Hematopoietic multipotent progenitor cell (in vitro differentiated cells): Measurements from ENCODE around the gene IMMT. TPM values are rescaled to one million over a fixed set of nuclear protein-coding genes. Genes with fewer than 3 reads are reported as not detected.
"Not testable (repeated sequence)": the region's sequence is repeated elsewhere in the genome, so short reads cannot be mapped to it uniquely, and the experiment has no call there.

Source experiments
- DNase-seq, 3 donors: peaks; one replicate each; pipeline ENCODE4 v3.0.0-alpha.2; 2011 to 2015; ENCODE audit warnings: low read depth in 2 of 3, low spot score in 2 of 3
- total RNA-seq: library from RNA; depleted of rRNA; stranded (reverse); fragments of >200 nt; gene quantifications from one replicate; pipeline ENCODE4 v1.2.3, GENCODE V29; 2012

Gene IMMT
- total RNA-seq: 36.1 TPM

- DNase-seq: peak; percentile 89 to 95 (median 94)
Observed at GRCh38 chr2:86195055-86195807, at the start of gene IMMT. IMMT (minus strand) TSS chr2:86195462; CDS start chr2:86195382, 80 bp downstream.

DNA sequence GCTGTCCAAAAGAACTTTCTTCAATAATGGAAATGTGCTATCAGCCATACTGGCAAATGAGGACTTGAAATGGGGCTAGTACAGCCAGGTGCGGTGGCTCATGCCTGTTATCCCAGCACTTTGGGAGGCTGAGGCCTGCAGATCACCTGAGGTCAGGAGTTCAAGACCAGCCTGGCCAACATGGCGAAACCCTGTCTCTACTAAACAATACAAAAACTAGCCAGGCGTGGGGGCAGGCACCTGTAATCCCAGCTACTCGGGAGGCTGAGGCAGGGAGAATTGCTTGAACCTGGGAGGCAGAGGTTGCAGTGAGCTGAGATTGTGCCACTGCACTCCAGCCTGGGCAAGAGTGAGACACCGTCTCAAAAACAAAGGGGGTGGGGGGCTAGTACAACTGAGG, 49.5 kb upstream of the IMMT start:
- DNase-seq: not testable (repeated sequence)

DNA sequence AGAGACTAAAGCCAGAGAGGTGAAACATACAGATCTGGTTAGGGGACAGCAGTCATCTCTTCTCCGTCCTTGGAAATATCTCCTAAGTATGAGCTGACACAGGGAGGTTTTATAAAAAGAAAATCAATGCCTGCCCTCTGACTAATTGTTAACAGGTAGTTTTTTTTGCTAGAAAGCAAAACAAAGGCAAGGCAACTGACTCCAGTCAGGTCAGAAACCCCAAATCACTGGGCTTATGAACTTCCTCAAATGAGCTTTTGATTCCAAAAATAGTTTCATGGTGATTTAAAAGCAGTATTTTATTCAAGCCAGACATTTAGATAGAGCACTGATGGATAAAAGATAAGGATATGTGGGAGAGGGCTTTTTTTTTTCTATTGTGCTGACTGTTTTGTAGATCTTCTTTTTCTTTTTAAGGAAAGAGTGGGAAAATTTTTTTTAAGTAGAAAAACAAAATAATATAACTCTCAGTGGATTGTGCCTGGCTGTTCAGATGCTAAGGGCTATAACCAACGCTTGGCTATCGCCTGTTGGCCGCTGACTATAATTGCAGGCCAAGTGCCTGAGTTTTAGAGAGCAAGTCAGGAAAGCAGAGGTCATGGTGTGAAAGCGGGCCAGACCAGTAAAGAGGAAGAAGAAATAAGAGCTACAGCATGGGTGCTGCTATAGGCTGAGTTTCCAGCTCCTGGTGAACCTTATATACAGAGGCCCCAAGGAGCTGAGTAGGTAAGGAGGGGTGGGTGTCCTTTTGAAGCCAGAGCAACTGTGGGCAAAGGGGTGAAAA, 48.9 kb upstream of the IMMT start:
- peak in 1 of 3 donors; percentile 62 for DNase-seq

GRCh38 chr2:86243272-86243671, 48.0 kb upstream of the IMMT start:
- DNase-seq: no peak

GRCh38 chr2:86241611-86242010, 46.3 kb upstream of the IMMT start:
- no peak for DNase-seq

GRCh38 chr2:86240251-86240650, 45.0 kb upstream of the IMMT start:
- no peak for DNase-seq

- DNase-seq: no peak
Observed at GRCh38 chr2:86239745-86240144, 44.5 kb upstream of the IMMT start.

DNA sequence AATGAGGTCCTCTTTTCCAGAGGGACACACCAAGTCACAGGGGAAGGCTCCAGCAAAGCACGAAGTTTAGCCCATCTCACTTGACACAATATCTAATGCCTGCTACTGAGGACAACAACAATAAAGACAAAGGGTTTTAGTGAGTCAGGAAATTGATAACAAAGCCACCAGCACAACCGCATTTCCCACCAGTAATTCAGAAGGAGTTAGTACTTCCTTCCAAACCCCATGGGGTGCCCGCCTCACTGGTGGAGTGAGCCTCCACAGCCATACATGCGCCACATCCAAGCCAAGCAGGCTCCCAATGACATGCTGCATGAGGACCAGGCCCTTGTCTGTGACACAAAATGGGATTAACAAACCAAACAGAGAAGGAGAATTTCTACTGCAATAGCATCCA, 44.1 kb upstream of the IMMT start:
- DNase-seq: peak in 1 of 3 donors; percentile 34

GRCh38 chr2:86238354-86238753, 43.1 kb upstream of the IMMT start:
- DNase-seq: peak in 2 of 3 donors; percentile 54 to 56

DNA sequence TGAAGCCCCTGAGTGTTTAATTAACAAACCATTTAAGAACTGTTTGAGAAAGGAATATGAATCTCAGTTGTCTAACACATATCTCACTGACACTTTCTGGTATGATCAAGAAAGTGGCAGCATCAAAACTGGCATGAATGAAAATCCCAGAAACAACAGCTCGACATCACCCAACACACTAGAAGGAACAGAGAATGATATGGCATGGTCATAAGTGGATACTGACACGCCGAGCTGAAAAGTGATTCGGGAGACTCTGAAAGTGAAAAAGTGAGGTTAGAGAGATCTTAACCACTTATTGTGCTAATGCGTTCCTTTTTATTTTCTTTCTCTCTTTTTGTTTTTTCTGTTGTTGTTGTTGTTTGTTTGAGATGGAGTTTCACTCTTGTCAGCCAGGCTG, 41.9 kb upstream of the IMMT start:
- no peak for DNase-seq

DNA sequence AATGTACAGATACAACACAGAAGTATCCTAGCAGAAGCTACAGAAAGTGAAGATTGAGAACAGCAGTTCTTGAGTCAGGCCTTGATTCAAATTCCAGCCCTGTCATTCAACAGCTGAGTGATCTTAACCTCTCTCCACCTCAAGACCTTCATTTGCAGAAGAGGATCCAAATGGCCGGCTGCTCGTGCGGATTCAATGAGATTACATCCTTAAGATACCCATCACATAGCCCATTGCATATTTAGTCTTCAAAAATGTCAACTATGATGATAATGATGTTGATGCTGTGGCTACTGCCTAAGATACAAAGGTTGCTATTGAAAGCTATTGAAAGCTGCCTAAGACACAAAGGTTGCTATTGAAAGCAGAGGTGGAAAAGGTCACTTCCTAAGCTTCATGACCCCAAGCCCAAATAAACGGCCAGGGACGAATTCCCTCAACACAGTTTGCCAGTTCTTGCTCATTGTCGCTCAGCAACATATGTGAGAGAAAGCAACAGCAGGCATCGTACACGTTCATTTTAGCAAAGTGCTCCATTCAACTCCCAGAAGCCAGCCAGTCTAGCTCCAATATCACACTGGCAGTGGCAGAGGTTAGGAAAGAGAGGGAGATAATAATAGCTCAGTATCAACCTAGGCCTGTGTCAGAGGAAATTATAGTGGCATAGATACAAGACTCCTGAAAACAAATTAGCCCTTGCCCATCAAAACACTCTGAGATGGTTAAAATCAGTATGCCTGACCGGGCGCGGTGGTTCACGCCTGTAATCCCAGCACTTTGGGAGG, 40.1 kb upstream of the IMMT start:
- no peak for DNase-seq

DNA sequence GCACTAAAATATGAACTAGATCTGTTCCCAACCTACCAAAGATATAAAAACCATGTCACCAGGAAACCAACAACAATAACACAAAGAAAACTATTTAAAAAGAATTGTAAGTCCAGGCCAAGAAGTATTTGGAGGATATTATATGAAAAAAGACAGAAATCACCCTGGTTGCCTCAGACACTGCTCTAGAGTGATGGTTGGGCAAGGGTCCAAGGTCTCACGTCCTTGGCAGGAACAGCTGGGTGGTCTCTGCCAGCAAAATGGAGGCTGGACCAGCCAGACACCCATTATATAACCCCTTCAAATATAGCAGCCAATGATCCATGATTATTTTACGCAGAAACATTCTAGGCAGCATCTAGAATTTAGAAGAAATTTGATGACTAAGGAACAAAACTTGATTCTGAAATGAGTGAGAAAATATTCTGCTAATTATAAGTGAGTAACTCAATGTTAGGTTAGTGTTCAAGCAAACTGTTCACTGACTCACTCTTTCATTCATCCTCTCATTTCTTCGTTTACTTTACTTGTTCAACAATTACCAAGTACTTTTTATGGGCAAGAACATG, 39.4 kb upstream of the IMMT start:
- DNase-seq: no peak

GRCh38 chr2:86233436-86233835, 38.2 kb upstream of the IMMT start:
- no peak for DNase-seq

- no peak for DNase-seq
Observed at GRCh38 chr2:86232910-86233309, 37.6 kb upstream of the IMMT start.

GRCh38 chr2:86232373-86232784, 37.1 kb upstream of the IMMT start:
- no peak for DNase-seq

GRCh38 chr2:86231680-86232372, 36.6 kb upstream of the IMMT start:
- no peak for DNase-seq

DNA sequence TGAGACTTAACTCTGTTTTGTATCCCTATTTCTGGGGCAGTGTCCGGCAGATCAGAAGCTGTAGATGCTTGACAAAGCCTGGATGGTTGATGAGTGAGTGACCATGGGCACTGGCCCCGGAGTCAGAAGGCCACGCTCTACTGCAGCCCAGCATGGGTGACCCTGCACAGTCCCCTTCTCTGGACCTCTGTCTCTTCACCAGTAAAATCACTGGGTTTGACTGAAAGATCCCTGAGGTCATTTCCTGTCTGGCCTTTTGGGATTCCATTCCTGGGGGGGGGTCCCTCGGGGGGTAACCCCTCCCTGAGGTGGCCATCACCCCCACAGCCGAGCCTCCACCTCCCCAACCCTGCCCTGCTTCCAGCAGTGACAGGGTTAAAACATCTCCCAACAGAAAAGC, 35.7 kb upstream of the IMMT start:
- no peak for DNase-seq

GRCh38 chr2:86229221-86229620, 34.0 kb upstream of the IMMT start:
- peak in 1 of 3 donors; percentile 60 for DNase-seq

DNA sequence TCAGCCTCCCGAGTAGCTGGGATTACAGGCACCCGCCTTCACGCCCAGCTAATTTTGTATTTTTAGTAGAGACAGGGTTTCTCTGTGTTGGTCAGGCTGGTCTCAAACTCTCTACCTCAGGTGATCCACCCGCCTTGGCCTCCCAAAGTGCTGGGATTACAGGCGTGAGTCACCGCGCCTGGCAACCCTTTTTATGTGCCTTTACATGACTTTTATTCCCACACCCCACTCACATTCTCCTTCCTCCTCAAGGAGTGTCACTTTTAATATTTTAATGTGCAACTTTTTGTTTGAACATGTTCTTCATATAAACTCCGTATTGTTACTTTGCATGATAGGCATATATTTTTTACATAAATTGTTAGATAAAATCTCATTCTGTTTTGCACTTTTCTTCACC, 33.3 kb upstream of the IMMT start:
- DNase-seq: not testable (repeated sequence)

DNA sequence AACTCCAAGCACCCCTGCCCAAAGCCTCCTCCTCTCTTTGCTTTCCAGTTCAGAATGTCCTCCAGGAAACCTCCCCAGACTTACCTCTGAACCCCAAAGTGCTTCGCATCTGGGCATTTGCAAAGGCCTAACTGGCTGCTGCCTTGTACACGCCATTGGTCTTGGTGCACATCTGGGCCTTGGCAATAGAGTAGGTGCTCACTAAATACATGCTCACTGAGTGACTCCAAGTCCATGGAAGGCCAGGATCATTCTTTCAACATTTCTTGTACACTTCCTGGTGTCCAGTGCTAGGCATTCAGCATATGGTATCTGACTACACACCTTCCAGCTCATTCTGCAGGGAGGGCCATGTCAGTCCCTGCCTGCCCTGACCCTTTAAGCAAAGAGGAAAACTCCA, 32.4 kb upstream of the IMMT start:
- DNase-seq: no peak
